ENCODE measurements around the gene C10orf71.

C10orf71 gene

GRCh38 chr10:49298983-49299815, at the start of gene C10orf71:
TSS of gene C10orf71 (plus strand) at chr10:49299170. CDS start at chr10:49322546, 23,376 bp downstream.
- DNase-seq, result no peak

GRCh38 chr10:49252313-49253034, 46.5 kb upstream of the C10orf71 start:
- no peak for DNase-seq

GRCh38 chr10:49253340-49253906, 45.5 kb upstream of the C10orf71 start:
- DNase-seq, result no peak

GRCh38 chr10:49254150-49254549, 44.8 kb upstream of the C10orf71 start:
- no peak for DNase-seq

- DNase-seq, result no peak
These were observed 44.2 kb upstream of the C10orf71 start for GRCh38 chr10:49254556-49255318.

GRCh38 chr10:49255883-49256282, 43.1 kb upstream of the C10orf71 start:
- no peak for DNase-seq

GRCh38 chr10:49257154-49257553, 41.8 kb upstream of the C10orf71 start:
- DNase-seq, result peak; percentile 60

GRCh38 chr10:49257626-49258349, 41.2 kb upstream of the C10orf71 start:
- no peak for DNase-seq

GRCh38 chr10:49258350-49258683, 40.7 kb upstream of the C10orf71 start:
- no peak for DNase-seq

- DNase-seq, result no peak
These were observed 38.2 kb upstream of the C10orf71 start for GRCh38 chr10:49260644-49261296.

- DNase-seq, result no peak
These were observed 35.4 kb upstream of the C10orf71 start for GRCh38 chr10:49263591-49263990.

GRCh38 chr10:49264177-49264677, 34.7 kb upstream of the C10orf71 start:
- DNase-seq, result no peak

GRCh38 chr10:49265885-49266284, 33.1 kb upstream of the C10orf71 start:
- DNase-seq, result no peak

GRCh38 chr10:49268185-49268584, 30.8 kb upstream of the C10orf71 start:
- DNase-seq, result no peak

- DNase-seq, result no peak
These were observed 29.4 kb upstream of the C10orf71 start for GRCh38 chr10:49269523-49269922.

- no peak for DNase-seq
These were observed 28.4 kb upstream of the C10orf71 start for GRCh38 chr10:49270565-49270964.

GRCh38 chr10:49271346-49271745, 27.6 kb upstream of the C10orf71 start:
- DNase-seq, result no peak

- peak; percentile 84 for DNase-seq
These were observed 26.5 kb upstream of the C10orf71 start for GRCh38 chr10:49272251-49273081.

GRCh38 chr10:49273082-49273465, 25.9 kb upstream of the C10orf71 start:
- no peak for DNase-seq

- no peak for DNase-seq
These were observed 25.3 kb upstream of the C10orf71 start for GRCh38 chr10:49273626-49274025.

- no peak for DNase-seq
These were observed 24.1 kb upstream of the C10orf71 start for GRCh38 chr10:49274886-49275285.

Data from suppressor macrophage treated with lipopolysaccharide for 4 hours (primary cell).